SK-N-MC (cell line): ENCODE data around the gene POTEJ.
"Not testable (repeated sequence)": the region's sequence is repeated elsewhere in the genome, so short reads cannot be mapped to it uniquely, and the experiment has no call there.

Experiments
- DNase-seq: peaks from one replicate; pipeline ENCODE4 v3.0.0-alpha.2; 2011; ENCODE audit warnings: low read depth, low spot score
- H3K27ac ChIP-seq: fragments of 200-600 bp; sonication (generic); 2 replicates; pipeline ENCODE4 v1.5.1; 2016; ENCODE audit warnings: mixed run types
- H3K36me3 ChIP-seq: fragments of 200-600 bp; sonication (generic); 2 replicates; pipeline ENCODE4 v1.6.1; 2017; ENCODE audit warnings: antibody characterized with exemption, low read length, mixed read lengths; ENCODE audit not compliant: insufficient read depth
- H3K4me3 ChIP-seq: fragments of 200-600 bp; sonication (generic); 2 replicates; pipeline ENCODE4 v1.5.1; 2016
- H3K9ac ChIP-seq: fragments of 200-600 bp; sonication (generic); 2 replicates; pipeline ENCODE4 v1.8.0; 2017; ENCODE audit warnings: mixed run types, mixed read lengths; ENCODE audit not compliant: insufficient read length
- H3K9me3 ChIP-seq: fragments of 200-600 bp; sonication (generic); 2 replicates; pipeline ENCODE4 v1.6.1; 2017; ENCODE audit warnings: low read depth, mild to moderate bottlenecking, antibody characterized with exemption, low read length, moderate library complexity, mixed read lengths

POTEJ gene

GRCh38 chr2:130611140-130611539 is at the start of gene POTEJ:
TSS of gene POTEJ (plus strand) at chr2:130611440. CDS start at chr2:130611533, 93 bp downstream.
- not testable (repeated sequence) for H3K36me3 ChIP-seq, H3K9ac ChIP-seq, H3K4me3 ChIP-seq, DNase-seq, H3K27ac ChIP-seq, H3K9me3 ChIP-seq

- not testable (repeated sequence) for DNase-seq
Measured at GRCh38 chr2:130566165-130566564, 45.1 kb upstream of the POTEJ start.

GRCh38 chr2:130571929-130572328 is 39.3 kb upstream of the POTEJ start:
- not testable (repeated sequence) for H3K9me3 ChIP-seq, DNase-seq, H3K36me3 ChIP-seq, H3K4me3 ChIP-seq, H3K27ac ChIP-seq, H3K9ac ChIP-seq

More at GRCh38 chr2:130566165-130566564, 45.1 kb upstream of the POTEJ start:
- not testable (repeated sequence) for H3K27ac ChIP-seq, H3K9ac ChIP-seq, H3K36me3 ChIP-seq, H3K9me3 ChIP-seq, H3K4me3 ChIP-seq

- H3K9me3 ChIP-seq, H3K27ac ChIP-seq, DNase-seq, H3K9ac ChIP-seq, H3K36me3 ChIP-seq, H3K4me3 ChIP-seq: not testable (repeated sequence)
Measured at GRCh38 chr2:130574230-130574629, 37.0 kb upstream of the POTEJ start.

DNA sequence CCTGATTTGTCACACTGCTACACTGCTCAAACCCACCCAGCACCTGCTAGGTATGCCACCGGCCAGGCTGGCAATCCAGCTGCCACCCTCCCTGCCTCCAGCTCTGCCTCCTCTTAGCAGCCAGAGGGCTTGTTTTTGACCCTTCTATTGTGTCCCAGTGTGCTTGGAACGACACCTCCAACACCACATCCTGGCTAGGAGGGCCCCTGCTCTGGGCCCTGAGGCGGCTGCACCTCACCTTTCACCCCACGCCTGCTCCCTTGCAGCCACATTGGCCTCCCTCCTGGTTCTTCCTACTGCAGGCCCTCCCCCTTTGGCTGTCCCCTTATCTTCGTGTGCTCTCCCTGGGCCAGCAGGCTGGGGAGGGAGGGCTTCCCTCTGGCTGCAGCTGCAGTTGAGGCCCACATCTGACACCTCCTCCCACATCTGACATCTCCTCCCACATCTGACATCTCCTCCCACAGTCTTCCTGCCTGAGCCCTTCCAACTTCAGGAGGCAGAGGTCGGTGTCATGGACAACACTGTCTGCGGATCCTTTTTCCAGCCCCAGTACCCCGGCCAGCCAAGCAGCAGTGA is 34.9 kb upstream of the POTEJ start:
- not testable (repeated sequence) for H3K9ac ChIP-seq, DNase-seq, H3K4me3 ChIP-seq

GRCh38 chr2:130577559-130577958 is 33.7 kb upstream of the POTEJ start:
- not testable (repeated sequence) for H3K9ac ChIP-seq, H3K4me3 ChIP-seq, H3K36me3 ChIP-seq, H3K27ac ChIP-seq, DNase-seq, H3K9me3 ChIP-seq

More for the DNA sequence above, 34.9 kb upstream of the POTEJ start:
- H3K27ac ChIP-seq, H3K9me3 ChIP-seq, H3K36me3 ChIP-seq: not testable (repeated sequence)

GRCh38 chr2:130579121-130579520 is 32.1 kb upstream of the POTEJ start:
- not testable (repeated sequence) for DNase-seq, H3K4me3 ChIP-seq, H3K27ac ChIP-seq, H3K36me3 ChIP-seq, H3K9me3 ChIP-seq, H3K9ac ChIP-seq

DNA sequence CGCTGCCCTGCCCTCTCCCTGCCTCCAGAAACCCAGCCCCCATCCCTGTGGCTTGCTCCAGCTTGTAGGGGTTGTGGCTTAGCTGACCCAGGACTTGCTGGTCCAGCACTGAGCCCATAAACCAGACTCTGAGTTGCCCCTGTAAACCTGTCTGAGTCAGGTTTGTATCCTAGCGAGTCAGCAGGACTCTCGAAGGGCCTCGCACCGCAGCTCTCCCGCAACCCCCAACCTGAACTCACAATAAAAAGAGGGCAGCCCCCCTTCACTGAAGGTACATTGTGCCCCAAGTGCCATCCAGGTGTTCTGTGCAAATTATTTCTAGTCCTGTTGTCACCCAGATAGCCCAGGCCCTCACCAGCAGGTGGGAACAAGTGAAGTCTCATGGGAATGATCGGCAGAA is 29.7 kb upstream of the POTEJ start:
- H3K9me3 ChIP-seq, H3K36me3 ChIP-seq, H3K27ac ChIP-seq, H3K4me3 ChIP-seq, DNase-seq, H3K9ac ChIP-seq: not testable (repeated sequence)

DNA sequence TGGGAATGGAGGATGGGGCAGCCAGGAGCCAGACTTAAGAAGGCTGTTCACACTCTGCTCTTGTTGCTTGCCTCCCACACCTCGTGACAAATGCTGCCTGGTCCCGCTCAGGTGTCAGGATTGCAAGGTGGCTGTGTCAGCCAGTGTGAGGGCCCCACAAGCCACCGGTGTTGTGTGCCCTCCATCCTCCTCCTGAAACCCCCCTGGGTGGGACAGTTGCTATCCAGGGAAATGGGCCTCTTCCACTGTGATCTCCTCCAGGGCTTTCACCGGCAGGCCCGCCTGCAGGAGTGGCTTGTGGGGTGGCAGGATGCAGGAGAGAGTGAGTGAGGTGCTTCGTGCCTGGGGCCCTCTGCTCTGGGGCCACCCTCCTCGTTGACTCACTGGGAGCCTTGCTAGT is 28.3 kb upstream of the POTEJ start:
- not testable (repeated sequence) for H3K27ac ChIP-seq, H3K9ac ChIP-seq, H3K9me3 ChIP-seq, H3K36me3 ChIP-seq, DNase-seq, H3K4me3 ChIP-seq

- not testable (repeated sequence) for DNase-seq, H3K4me3 ChIP-seq, H3K9me3 ChIP-seq, H3K27ac ChIP-seq, H3K36me3 ChIP-seq, H3K9ac ChIP-seq
Measured at GRCh38 chr2:130583582-130583981, 27.7 kb upstream of the POTEJ start.

DNA sequence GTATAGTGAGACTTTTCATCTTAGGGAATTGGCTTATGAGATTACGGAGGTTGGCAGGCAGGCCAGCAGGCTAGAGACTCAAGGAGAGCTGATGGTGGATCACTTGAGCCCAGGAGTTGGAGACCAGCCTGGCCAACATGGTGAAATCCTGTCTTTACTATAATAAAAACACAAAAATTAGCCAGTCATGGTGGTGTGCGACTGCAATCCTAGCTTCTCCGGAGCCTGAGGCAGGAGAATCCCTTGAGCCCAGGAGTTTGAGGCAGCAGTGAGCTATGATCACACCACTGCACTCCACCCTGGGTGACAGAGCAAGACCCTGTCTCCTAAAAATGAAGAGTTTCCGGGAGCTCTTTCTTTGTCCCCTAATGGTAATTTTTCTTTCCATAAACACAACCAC is 26.5 kb upstream of the POTEJ start:
- not testable (repeated sequence) for H3K9me3 ChIP-seq, H3K9ac ChIP-seq, H3K4me3 ChIP-seq, H3K36me3 ChIP-seq, H3K27ac ChIP-seq, DNase-seq

GRCh38 chr2:130588688-130589458 is 22.4 kb upstream of the POTEJ start:
- not testable (repeated sequence) for H3K4me3 ChIP-seq, H3K27ac ChIP-seq, H3K9me3 ChIP-seq, H3K9ac ChIP-seq, DNase-seq, H3K36me3 ChIP-seq

DNA sequence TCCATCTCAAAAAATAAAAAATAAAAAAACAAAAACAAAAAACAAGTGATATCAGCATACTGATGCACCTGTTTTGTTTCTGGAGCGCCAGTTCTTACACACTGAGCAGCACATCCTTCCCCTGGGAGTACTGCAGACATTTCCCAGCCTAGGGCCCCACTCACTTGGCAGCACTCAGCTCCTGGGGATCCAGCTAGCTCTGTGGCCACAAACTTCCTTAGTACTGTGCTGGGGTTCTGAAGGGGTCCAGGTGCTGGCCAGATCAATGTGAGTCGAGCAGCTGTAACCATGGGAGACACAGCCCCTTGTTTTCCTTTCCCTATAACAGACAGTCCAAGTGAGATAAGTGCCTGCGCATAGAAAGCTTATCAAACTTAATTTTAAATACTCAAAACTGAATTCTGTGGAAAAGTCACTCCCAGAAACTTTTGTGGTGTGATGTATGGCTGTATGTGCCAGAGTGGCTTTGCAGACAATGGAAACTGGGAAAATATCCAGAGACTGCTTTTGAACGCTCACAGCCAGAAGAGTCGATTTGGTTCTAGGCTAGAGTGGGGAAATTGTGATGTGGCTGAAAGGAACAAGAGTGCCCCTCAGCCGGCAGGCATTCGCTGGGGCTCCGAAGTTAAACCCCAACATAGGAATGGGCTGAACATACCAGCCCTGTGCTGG is 20.9 kb upstream of the POTEJ start:
- H3K4me3 ChIP-seq, H3K9me3 ChIP-seq, DNase-seq, H3K27ac ChIP-seq, H3K9ac ChIP-seq, H3K36me3 ChIP-seq: not testable (repeated sequence)

DNA sequence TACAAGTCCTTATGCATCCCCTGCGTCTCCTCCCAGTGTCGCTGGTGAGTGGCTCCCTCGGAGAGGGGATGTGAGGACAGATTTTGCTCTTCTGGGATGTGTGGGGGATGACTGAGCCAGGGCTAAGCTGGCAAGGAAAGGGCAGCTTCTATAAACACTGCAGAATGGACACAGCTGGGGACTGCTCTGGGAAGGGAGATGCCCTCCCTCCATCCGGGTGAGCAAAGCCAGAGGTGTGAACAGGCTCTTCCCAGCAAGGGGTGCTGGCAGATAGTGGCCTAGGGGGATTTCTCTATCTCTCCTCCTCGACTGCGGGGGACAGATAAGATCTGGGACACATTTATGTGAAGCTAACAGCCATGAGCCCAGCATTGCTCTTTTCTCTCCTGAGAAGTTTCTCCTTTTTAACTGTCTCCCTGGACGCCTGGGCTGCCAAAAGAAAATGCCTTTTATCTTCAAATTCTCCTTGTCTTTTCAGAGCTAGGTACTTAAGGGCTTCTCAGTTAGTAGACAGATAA is 20.3 kb upstream of the POTEJ start:
- H3K9ac ChIP-seq, DNase-seq: not testable (repeated sequence)

More for the DNA sequence above, 20.3 kb upstream of the POTEJ start:
- not testable (repeated sequence) for H3K9me3 ChIP-seq, H3K36me3 ChIP-seq, H3K4me3 ChIP-seq, H3K27ac ChIP-seq
